Measurements from ENCODE around the gene EIF4G3. TPM values are rescaled to one million over a fixed set of nuclear protein-coding genes. Genes with fewer than 3 reads are reported as not detected.

Gene EIF4G3
- total RNA-seq, 2 experiments from 2014 or later: 47.0 to 55.0 TPM

DNA sequence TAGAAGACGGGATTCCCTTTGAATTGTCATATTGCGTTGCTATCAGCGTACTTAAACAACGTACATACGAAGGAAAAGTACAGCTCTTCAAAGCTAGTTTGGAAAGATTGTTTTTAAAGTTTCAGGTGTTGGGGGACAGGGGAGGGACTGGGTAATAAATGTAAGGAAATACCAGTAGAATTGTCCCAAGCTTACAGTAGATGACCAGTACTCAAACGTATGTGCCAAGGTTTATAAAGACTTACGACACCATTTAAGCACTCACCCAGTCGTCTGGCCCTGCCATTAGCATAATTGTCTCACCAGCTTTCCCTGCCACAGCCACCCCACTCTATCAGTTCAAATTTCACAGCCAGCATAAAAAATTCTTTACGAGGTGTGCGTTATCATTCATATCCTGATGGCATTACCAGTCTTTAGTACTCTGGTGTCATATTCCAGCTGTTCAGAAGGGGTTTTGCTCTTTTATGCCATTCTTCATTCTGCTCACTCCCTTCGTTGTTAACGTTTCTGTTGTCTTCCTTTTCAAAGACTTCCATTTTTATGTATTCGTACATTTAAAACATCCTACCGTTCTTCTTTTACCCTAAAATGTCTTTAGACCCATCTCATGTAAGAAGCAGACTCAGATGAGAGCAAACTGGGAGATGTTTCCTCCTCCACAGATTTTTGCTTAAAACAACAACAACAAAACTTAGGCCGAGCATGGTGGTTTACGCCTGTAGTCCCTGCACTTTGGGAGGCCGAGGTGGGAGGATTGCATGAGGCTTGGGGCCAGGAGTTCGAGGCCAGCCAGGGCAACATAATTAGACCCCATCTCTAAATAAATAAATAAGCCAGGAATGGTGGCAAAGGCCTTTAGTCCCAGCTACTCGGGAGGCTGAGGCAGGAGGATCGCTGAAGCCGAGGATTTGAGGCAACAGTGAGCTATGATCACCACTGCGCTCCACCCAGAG, 388.6 kb downstream of the EIF4G3 start:
- Mint-ChIP-seq H3K27me3 (no peaks in the 10 kb centered on the region), H3K27ac (peak overlapping the region; percentile 93), H3K4me3 (peak overlapping the region; percentile 96), H3K9me3 (ENCODE audit: low read depth) (no peaks in the 10 kb centered on the region), H3K4me1 (peaks cover 25% of the 10 kb centered on the region), H3K36me3 (ENCODE audit: low read depth) (peaks cover 19% of the 10 kb centered on the region)
- ATAC-seq (no peak), DNase-seq (no peak)
- ChIA-PET POLR2A (interaction anchor here (0.6 to 1.2 kb wide), 3 partner anchors 14 to 375 kb away, joined by 3 to 5 read pairs (median 5); no protein-coding TSS in a partner anchor), CTCF (interaction anchor here (0.6 to 2.4 kb wide), 3 partner anchors 15 to 324 kb away, joined by 3 to 12 read pairs (median 5); no protein-coding TSS in a partner anchor)
- intact Hi-C loops (cut with DNase I, micrococcal nuclease): loop anchor here (2.0 to 10.0 kb wide), 11 partner anchors 69 to 1239 kb away; partner anchors contain the start of genes EIF4G3 (in 1 of the 2), HSPG2 (in 1 of the 2), KIF17 (in 1 of the 2) and MUL1 (in 1 of the 2)

- DNase-seq: peak; percentile 86
- peaks cover 19% of the 10 kb centered on the region for H3K36me3 Mint-ChIP-seq (ENCODE audit: low read depth)
- CTCF ChIA-PET: interaction anchor here (0.6 to 2.4 kb wide), 3 partner anchors 16 to 324 kb away, joined by 3 to 12 read pairs (median 5); no protein-coding TSS in a partner anchor
- peak; percentile 67 for ATAC-seq
- intact Hi-C loops (cut with DNase I, micrococcal nuclease): loop anchor here (2.0 to 10.0 kb wide), 11 partner anchors 68 to 1240 kb away; partner anchors contain the start of genes EIF4G3 (in 1 of the 2), HSPG2 (in 1 of the 2), KIF17 (in 1 of the 2) and MUL1 (in 1 of the 2)
- H3K4me1 Mint-ChIP-seq: peaks cover 25% of the 10 kb centered on the region
- no peaks in the 10 kb centered on the region for H3K27me3 Mint-ChIP-seq
- POLR2A ChIA-PET: interaction anchor here (0.7 to 2.0 kb wide), 10 partner anchors 13 to 558 kb away, joined by 3 to 8 read pairs (median 4); partner anchors contain the start of genes DDOST and KIF17
- H3K27ac Mint-ChIP-seq: peak within 1 kb of the TSS; percentile 96
- peak within 1 kb of the TSS; percentile 96 for H3K4me3 Mint-ChIP-seq
- no peaks in the 10 kb centered on the region for H3K9me3 Mint-ChIP-seq (ENCODE audit: low read depth)
These were observed 389.5 kb downstream of the EIF4G3 start, which contains the start of gene HP1BP3 for GRCh38 chr1:20787029-20787839. Gene HP1BP3, minus strand, starts transcription at chr1:20787307. Its CDS starts 6,867 bp downstream, at chr1:20780440.

- Mint-ChIP-seq H3K4me3 (peak overlapping the region; percentile 96), H3K27ac (peak overlapping the region; percentile 96), H3K36me3 (ENCODE audit: low read depth) (peaks cover 19% of the 10 kb centered on the region), H3K9me3 (ENCODE audit: low read depth) (no peaks in the 10 kb centered on the region), H3K27me3 (no peaks in the 10 kb centered on the region), H3K4me1 (peaks cover 29% of the 10 kb centered on the region)
- ATAC-seq (peak; percentile 88), DNase-seq (peak; percentile 98)
- intact Hi-C loops (cut with DNase I, micrococcal nuclease): loop anchor here (1.0 to 10.0 kb wide), 18 partner anchors 53 to 1241 kb away; partner anchors contain the start of genes EIF4G3 (in 2 of the 2), DDOST (in 1 of the 2), HSPG2 (in 1 of the 2) and KIF17 (in 1 of the 2)
- CTCF ChIA-PET: interaction anchor here (0.7 to 2.4 kb wide), 2 partner anchors 17 to 559 kb away, joined by 3 to 12 read pairs; no protein-coding TSS in a partner anchor
- POLR2A ChIA-PET: interaction anchor here (0.5 to 2.0 kb wide), 14 partner anchors 8 to 559 kb away, joined by 3 to 8 read pairs (median 4); partner anchors contain the start of genes DDOST and KIF17
These were observed 390.3 kb downstream of the EIF4G3 start for GRCh38 chr1:20786253-20787028.

DNA sequence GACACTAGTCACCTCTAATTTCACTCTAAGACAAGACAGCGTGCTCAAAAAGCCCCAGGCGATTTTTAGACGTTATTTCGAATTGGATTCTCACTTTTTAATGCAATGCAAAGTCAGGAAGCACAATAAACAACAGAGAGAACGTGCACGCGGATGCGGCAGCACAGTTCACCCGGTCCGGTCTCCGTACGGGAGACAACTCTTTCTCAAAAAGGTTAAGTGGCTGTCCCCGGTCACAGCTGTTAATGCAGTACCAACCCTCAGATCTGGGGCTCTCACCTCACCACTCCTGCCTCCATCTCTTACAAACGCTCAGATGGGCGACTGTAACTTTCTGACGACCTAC, 390.8 kb downstream of the EIF4G3 start:
- peaks cover 22% of the 10 kb centered on the region for H3K36me3 Mint-ChIP-seq (ENCODE audit: low read depth)
- peak overlapping the region; percentile 96 for H3K4me3 Mint-ChIP-seq
- peak overlapping the region; percentile 96 for H3K27ac Mint-ChIP-seq
- peaks cover 33% of the 10 kb centered on the region for H3K4me1 Mint-ChIP-seq
- DNase-seq (no peak), ATAC-seq (peak; percentile 1)
- no peaks in the 10 kb centered on the region for H3K27me3 Mint-ChIP-seq
- H3K9me3 Mint-ChIP-seq (ENCODE audit: low read depth): no peaks in the 10 kb centered on the region
- intact Hi-C loops (cut with DNase I, micrococcal nuclease): loop anchor here (1.0 to 10.0 kb wide), 18 partner anchors 53 to 1241 kb away; partner anchors contain the start of genes EIF4G3 (in 2 of the 2), DDOST (in 1 of the 2), HSPG2 (in 1 of the 2) and KIF17 (in 1 of the 2)
- ChIA-PET POLR2A (interaction anchor here (0.5 to 2.0 kb wide), 9 partner anchors 8 to 423 kb away, joined by 3 to 5 read pairs (median 3); partner anchors contain the start of gene KIF17), CTCF (interaction anchor here (0.7 kb wide), 1 partner anchor 560 kb away, joined by 3 read pairs; no protein-coding TSS in a partner anchor)

- CTCF ChIA-PET: interaction anchor here (1.1 to 1.4 kb wide), 2 partner anchors 9 to 26 kb away, joined by 3 read pairs; no protein-coding TSS in a partner anchor
- no peaks in the 10 kb centered on the region for H3K27me3 Mint-ChIP-seq
- peaks cover 62% of the 10 kb centered on the region for H3K36me3 Mint-ChIP-seq (ENCODE audit: low read depth)
- POLR2A ChIA-PET: no interaction called here
- H3K27ac Mint-ChIP-seq: peak overlapping the region; percentile 51
- H3K4me1 Mint-ChIP-seq: peaks cover 21% of the 10 kb centered on the region
- H3K4me3 Mint-ChIP-seq: no peak overlapping the region
- ATAC-seq (peak; percentile 89), DNase-seq (no peak)
- H3K9me3 Mint-ChIP-seq (ENCODE audit: low read depth): no peaks in the 10 kb centered on the region
- intact Hi-C loops (cut with DNase I, micrococcal nuclease): no loop called here
These were observed 401.0 kb downstream of the EIF4G3 start for GRCh38 chr1:20775700-20776099.

DNA sequence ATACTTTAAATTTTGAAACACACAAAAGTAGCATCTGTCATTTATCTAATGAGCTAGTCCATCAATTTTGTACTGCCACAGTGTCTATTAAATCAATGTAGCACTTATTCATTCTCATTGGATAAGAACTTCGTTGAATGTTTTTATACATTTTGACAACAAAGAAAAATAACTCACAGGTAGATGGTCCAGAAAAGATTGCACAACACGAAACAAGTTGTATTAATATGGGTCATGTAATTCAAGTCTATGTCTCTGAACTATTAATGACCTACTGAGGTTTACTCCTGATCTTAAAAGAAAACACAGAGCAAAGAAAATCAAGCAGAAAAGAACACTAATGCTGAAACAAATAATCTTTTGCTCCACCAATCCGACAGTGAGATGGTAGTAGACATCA, 404.9 kb downstream of the EIF4G3 start:
- H3K4me1 Mint-ChIP-seq: peaks cover 7% of the 10 kb centered on the region
- DNase-seq: no peak
- H3K9me3 Mint-ChIP-seq (ENCODE audit: low read depth): no peaks in the 10 kb centered on the region
- POLR2A ChIA-PET: no interaction called here
- peaks cover 54% of the 10 kb centered on the region for H3K36me3 Mint-ChIP-seq (ENCODE audit: low read depth)
- no peaks in the 10 kb centered on the region for H3K27me3 Mint-ChIP-seq
- no peak overlapping the region for H3K4me3 Mint-ChIP-seq
- H3K27ac Mint-ChIP-seq: no peak overlapping the region
- ATAC-seq: no peak
- CTCF ChIA-PET: interaction anchor here (0.5 to 0.9 kb wide), 2 partner anchors 423 to 564 kb away, joined by 3 read pairs; no protein-coding TSS in a partner anchor
- intact Hi-C loops (cut with DNase I, micrococcal nuclease): no loop called here

- intact Hi-C loops (cut with DNase I, micrococcal nuclease): no loop called here
- H3K9me3 Mint-ChIP-seq (ENCODE audit: low read depth): no peaks in the 10 kb centered on the region
- H3K36me3 Mint-ChIP-seq (ENCODE audit: low read depth): peaks cover 50% of the 10 kb centered on the region
- POLR2A ChIA-PET: no interaction called here
- peaks cover 1% of the 10 kb centered on the region for H3K4me1 Mint-ChIP-seq
- DNase-seq (no peak), ATAC-seq (no peak)
- CTCF ChIA-PET: interaction anchor here (0.5 to 0.6 kb wide), 2 partner anchors 203 to 425 kb away, joined by 3 read pairs; no protein-coding TSS in a partner anchor
- H3K27me3 Mint-ChIP-seq: no peaks in the 10 kb centered on the region
- no peak overlapping the region for H3K4me3 Mint-ChIP-seq
- no peak overlapping the region for H3K27ac Mint-ChIP-seq
These were observed 406.2 kb downstream of the EIF4G3 start for GRCh38 chr1:20770314-20771087.

DNA sequence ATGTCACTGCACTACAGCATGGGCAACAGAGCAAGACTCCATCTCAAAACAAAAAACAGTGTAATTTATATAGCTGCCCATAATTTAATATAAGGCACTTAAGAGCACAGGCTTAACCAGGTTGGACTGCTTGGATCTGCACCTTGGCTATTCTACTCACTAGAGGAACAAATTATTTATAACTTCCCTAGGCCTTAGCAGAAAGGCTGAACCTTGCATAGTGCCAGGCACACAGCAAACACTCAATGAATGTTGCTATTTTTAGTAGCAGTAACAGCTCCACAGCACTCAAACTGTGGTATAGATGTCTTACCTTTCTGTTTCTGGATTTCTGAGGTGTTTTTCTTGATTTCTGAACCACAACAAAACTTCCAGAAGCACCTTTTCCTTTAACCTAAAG, 409.4 kb downstream of the EIF4G3 start:
- no peak overlapping the region for H3K4me3 Mint-ChIP-seq
- intact Hi-C loops (cut with DNase I, micrococcal nuclease): no loop called here
- ATAC-seq: no peak
- H3K36me3 Mint-ChIP-seq (ENCODE audit: low read depth): peaks cover 42% of the 10 kb centered on the region
- H3K27me3 Mint-ChIP-seq: no peaks in the 10 kb centered on the region
- H3K9me3 Mint-ChIP-seq (ENCODE audit: low read depth): no peaks in the 10 kb centered on the region
- no peaks in the 10 kb centered on the region for H3K4me1 Mint-ChIP-seq
- H3K27ac Mint-ChIP-seq: no peak overlapping the region
- CTCF ChIA-PET: interaction anchor here (0.5 to 1.8 kb wide), 6 partner anchors 9 to 464 kb away, joined by 3 to 8 read pairs (median 3); no protein-coding TSS in a partner anchor
- no peak for DNase-seq
- POLR2A ChIA-PET: no interaction called here

DNA sequence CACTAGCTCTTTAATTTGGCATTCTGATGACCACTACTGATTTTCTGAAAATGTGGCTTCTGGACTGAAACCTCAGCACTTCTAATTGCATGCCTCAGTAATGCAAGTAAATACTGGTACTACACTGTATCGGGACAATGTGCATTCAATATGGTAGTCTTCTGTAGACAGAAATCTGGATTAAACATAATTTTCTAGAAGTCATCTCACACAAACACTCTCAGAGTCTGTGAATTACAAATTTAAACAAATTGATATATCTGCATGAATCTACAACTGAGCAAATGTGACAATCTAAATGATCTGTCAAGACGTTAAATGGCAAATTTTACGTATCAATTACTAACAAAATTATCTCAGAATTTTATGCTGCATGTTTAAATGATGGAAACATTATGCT, 413.3 kb downstream of the EIF4G3 start:
- H3K36me3 Mint-ChIP-seq (ENCODE audit: low read depth): peaks cover 49% of the 10 kb centered on the region
- ChIA-PET CTCF (no interaction called here), POLR2A (interaction anchor here (0.6 kb wide), 1 partner anchor 23 kb away, joined by 3 read pairs; no protein-coding TSS in a partner anchor)
- DNase-seq: no peak
- no peak for ATAC-seq
- intact Hi-C loops (cut with DNase I, micrococcal nuclease): no loop called here
- H3K27ac Mint-ChIP-seq: no peak overlapping the region
- no peaks in the 10 kb centered on the region for H3K4me1 Mint-ChIP-seq
- no peak overlapping the region for H3K4me3 Mint-ChIP-seq
- no peaks in the 10 kb centered on the region for H3K9me3 Mint-ChIP-seq (ENCODE audit: low read depth)
- H3K27me3 Mint-ChIP-seq: no peaks in the 10 kb centered on the region
